ENCODE measurements around the gene DEFB125.
"Not testable (repeated sequence)": the region's sequence is repeated elsewhere in the genome, so short reads cannot be mapped to it uniquely, and the experiment has no call there.

DEFB125 gene

DNA sequence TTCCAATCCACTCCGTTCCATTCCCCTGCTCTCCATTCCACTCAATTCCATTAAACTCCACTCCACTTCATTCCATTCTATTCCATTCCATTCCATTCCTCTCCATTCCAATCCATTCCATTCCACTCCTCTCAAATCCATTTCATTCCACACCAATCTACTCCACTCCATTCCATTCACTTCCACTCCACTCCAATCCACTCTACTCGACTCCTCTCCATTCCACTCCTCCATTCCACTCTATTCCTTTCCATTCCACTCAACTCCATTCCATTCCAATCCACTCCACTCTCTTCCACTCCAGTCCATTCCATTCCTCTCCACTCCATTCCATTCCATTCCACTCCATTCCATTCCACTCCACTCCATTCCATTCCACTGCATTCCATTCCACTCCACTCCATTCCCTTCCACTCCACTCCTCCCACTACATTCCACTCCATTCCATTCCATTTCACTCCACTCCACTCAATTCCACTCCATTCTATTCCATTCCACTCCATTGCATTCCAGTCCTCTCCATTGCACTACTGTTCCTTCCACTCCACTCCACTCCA, 22.6 kb upstream of the DEFB125 start:
- DNase-seq (ENCODE audit: low read depth) = no peak
- TF ChIP-seq, protein P1, sequence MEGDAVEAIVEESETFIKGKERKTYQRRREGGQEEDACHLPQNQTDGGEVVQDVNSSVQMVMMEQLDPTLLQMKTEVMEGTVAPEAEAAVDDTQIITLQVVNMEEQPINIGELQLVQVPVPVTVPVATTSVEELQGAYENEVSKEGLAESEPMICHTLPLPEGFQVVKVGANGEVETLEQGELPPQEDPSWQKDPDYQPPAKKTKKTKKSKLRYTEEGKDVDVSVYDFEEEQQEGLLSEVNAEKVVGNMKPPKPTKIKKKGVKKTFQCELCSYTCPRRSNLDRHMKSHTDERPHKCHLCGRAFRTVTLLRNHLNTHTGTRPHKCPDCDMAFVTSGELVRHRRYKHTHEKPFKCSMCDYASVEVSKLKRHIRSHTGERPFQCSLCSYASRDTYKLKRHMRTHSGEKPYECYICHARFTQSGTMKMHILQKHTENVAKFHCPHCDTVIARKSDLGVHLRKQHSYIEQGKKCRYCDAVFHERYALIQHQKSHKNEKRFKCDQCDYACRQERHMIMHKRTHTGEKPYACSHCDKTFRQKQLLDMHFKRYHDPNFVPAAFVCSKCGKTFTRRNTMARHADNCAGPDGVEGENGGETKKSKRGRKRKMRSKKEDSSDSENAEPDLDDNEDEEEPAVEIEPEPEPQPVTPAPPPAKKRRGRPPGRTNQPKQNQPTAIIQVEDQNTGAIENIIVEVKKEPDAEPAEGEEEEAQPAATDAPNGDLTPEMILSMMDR (IDR thresholded peaks at IDR 0.05; ENCODE audit: insufficient read depth, low read depth, low read length, missing control alignments) = no peak
- H3K4me3 ChIP-seq (ENCODE audit: low read length) = no peak overlapping the region

DNA sequence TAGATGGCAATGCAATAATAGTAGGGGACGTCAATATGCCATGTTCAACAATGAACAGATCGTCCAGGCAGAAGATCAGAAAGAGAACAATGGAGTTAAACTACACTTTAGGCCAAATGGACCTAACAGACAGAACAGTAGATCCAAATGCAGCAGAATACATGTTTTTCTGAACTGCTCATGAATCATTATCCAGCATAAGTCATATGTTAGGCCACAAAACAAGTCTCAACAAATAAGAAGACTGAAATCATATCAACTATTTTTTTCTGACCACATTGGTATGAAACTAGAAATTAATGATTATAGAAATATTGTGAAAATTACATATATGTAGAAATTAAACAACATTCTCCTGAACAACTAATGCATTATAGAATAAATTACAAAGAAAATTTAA, 10.2 kb upstream of the DEFB125 start:
- peak; percentile 74 for DNase-seq (ENCODE audit: low read depth)
- no peak overlapping the region for H3K4me3 ChIP-seq (ENCODE audit: low read length)
- TF ChIP-seq, protein P1 (IDR thresholded peaks at IDR 0.05; ENCODE audit: insufficient read depth, low read depth, low read length, missing control alignments) = no peak

DNA sequence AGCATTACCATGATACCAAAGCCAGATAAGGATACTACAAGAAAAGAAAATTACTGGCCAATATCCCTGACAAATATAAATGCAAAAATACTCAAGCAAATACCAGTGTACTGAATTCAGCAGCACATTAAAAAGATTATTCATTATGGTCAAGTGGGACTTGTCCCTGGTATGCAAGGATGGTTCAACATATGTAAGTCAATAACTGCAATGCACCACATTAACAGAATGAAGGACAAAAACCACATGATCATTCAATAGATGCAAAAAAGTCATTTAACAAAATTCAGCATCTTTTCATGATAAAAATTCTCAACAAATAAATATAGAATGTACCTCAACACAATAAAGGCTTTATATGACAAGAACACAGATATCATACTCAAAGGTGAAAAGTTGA, 9.1 kb upstream of the DEFB125 start:
- no peak overlapping the region for H3K4me3 ChIP-seq (ENCODE audit: low read length)
- TF ChIP-seq, protein P1 (IDR thresholded peaks at IDR 0.05; ENCODE audit: insufficient read depth, low read depth, low read length, missing control alignments) = no peak
- no peak for DNase-seq (ENCODE audit: low read depth)

DNA sequence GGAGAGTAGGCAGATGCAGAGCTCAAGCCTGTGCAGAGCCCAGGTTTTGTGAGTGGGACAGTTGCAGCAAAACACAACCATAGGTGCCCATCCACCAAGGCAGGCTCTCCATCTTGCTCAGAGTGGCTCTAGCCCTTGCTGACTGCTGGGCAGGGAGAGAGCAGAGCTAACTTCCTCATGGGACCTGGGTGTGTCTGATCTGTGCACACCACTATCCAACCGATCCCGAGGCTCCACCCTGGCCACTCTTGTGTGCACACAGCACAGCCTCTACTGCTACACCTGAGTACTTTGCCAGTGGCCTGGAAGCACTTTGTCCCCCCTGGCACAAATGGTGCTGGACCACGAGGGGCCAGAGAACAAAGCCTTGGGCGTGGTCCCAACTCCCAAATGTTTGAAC, 7.9 kb upstream of the DEFB125 start:
- TF ChIP-seq, protein P1 (IDR thresholded peaks at IDR 0.05; ENCODE audit: insufficient read depth, low read depth, low read length, missing control alignments) = no peak
- no peak overlapping the region for H3K4me3 ChIP-seq (ENCODE audit: low read length)
- no peak for DNase-seq (ENCODE audit: low read depth)

DNA sequence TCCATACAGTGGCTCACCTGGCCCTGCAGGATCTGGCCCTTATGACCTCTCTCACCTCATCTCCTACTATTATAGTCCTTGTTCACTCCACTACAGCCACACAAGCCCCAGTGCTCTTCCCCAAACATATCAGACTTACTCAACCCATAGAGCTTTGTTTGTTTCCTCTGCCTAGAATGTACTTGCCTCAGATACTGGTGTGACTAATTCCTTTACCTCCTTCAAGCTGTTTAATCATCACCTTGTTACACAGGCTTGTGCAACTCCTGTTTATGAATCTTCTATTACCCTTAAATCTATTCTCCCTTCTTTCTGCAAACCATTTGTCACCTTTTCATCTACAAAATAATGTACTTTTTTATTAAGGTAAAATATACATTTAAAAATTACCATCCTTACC, 3.2 kb downstream of the DEFB125 start:
- TF ChIP-seq, protein P1 (IDR thresholded peaks at IDR 0.05; ENCODE audit: insufficient read depth, low read depth, low read length, missing control alignments) = no peak
- H3K4me3 ChIP-seq (ENCODE audit: low read length) = no peak overlapping the region
- DNase-seq (ENCODE audit: low read depth) = peak; percentile 91

DNA sequence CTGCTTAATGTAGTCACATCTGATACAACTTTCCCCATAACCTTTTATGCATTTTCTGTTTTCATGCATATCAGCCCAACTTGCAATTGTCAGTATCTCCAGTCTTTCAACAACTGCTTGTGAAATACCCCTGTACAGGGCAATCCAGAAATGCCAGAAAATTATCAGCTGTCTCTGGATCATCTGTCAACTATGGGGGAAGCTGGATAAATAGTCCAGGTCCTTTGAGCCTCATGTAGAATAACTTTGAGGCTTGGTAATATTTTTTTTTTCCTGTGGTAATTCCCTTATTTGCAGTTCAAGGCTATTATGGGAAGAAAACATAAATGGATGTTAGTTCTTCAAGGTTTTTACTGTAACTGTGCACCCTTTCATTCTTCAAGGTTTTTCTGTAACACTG, 6.2 kb downstream of the DEFB125 start:
- DNase-seq (ENCODE audit: low read depth) = no peak
- TF ChIP-seq, protein P1 (IDR thresholded peaks at IDR 0.05; ENCODE audit: insufficient read depth, low read depth, low read length, missing control alignments) = no peak

DNA sequence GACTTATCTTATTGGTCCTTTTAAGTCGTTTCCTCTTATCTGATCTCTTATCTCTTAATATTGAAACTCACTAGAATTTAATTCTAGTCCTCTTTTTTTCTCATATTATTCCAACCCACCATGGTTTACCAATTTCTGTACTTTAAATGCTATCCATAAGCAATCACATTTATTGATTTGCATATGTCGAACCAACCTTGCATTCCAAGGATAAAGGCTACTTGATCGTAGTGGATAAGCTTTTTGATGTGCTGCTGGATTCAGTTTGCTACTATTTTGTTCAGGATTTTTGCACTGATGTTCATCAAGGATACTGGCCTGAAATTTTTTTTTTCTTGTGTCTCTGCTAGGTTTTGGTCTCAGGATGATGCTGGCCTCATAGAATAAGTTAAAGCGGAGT, 7.7 kb downstream of the DEFB125 start:
- no peak overlapping the region for H3K4me3 ChIP-seq (ENCODE audit: low read length)
- DNase-seq (ENCODE audit: low read depth) = no peak
- TF ChIP-seq, protein P1 (IDR thresholded peaks at IDR 0.05; ENCODE audit: insufficient read depth, low read depth, low read length, missing control alignments) = no peak

More for the DNA sequence above, 6.2 kb downstream of the DEFB125 start:
- H3K4me3 ChIP-seq (ENCODE audit: low read length) = no peak overlapping the region

DNA sequence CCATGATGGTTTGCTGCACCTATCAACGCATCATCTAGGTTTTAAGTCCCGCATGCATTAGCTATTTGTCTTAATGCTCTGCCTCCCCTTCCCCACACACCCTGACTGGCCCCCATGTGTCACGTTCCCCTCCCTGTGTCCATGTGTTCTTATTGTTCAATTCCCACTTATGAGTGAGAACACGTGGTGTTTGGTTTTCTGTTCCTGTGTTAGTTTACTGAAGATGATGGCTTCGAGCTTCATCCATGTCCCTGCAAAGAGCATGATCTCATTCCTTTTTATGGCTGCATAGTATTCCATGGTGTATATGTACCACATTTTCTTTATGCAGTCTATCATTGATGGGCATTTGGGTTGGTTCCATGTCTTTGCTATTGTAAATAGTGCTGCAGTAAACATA, 10.2 kb downstream of the DEFB125 start:
- not testable (repeated sequence) for H3K4me3 ChIP-seq (ENCODE audit: low read length); DNase-seq (ENCODE audit: low read depth)
